T-helper 1 cell treated with Interleukin-12 subunit alpha and Interleukin-12 subunit beta and Interleukin-4 antibody, amounts not matched to agents 30 μg/mL and 1 μg/mL, for 36 hours (primary cell): ENCODE data around the gene ESAM.

Experiments
- H3K27ac Mint-ChIP-seq: one replicate; pipeline ENCODE4 v1.8.0; 2021; ENCODE audit warnings: mild to moderate bottlenecking, mixed read lengths
- H3K27me3 Mint-ChIP-seq: one replicate; pipeline ENCODE4 v1.8.0; 2021; ENCODE audit warnings: low read depth, mixed read lengths
- H3K36me3 Mint-ChIP-seq: one replicate; pipeline ENCODE4 v1.8.0; 2021; ENCODE audit warnings: low read depth, mixed read lengths
- H3K4me1 Mint-ChIP-seq: one replicate; pipeline ENCODE4 v1.8.0; 2021; ENCODE audit warnings: low read depth, mixed read lengths
- H3K4me3 Mint-ChIP-seq: one replicate; pipeline ENCODE4 v1.8.0; 2021; ENCODE audit warnings: mild to moderate bottlenecking, moderate library complexity, mixed read lengths
- H3K9me3 Mint-ChIP-seq: one replicate; pipeline ENCODE4 v1.8.0; 2021; ENCODE audit warnings: mixed read lengths

Gene ESAM

GRCh38 chr11:124762105-124762623 is at the start of gene ESAM:
Gene ESAM (minus strand): TSS chr11:124762290. CDS start chr11:124762154, 136 bp downstream.
- peaks cover 6% of the 10 kb centered on the region for H3K36me3 Mint-ChIP-seq
- peaks cover 11% of the 10 kb centered on the region for H3K4me1 Mint-ChIP-seq
- H3K4me3 Mint-ChIP-seq: peak within 1 kb of the TSS; percentile 95
- H3K27me3 Mint-ChIP-seq: peaks cover 48% of the 10 kb centered on the region
- no peak within 1 kb of the TSS for H3K27ac Mint-ChIP-seq
- no peaks in the 10 kb centered on the region for H3K9me3 Mint-ChIP-seq

- Mint-ChIP-seq H3K36me3 (no peaks in the 10 kb centered on the region), H3K9me3 (no peaks in the 10 kb centered on the region), H3K27me3 (peaks cover 31% of the 10 kb centered on the region), H3K27ac (no peak overlapping the region), H3K4me1 (no peaks in the 10 kb centered on the region), H3K4me3 (no peak overlapping the region)
These were observed 49.5 kb upstream of the ESAM start for GRCh38 chr11:124811399-124812125.

GRCh38 chr11:124807660-124808270 is 45.7 kb upstream of the ESAM start:
- Mint-ChIP-seq H3K27ac (no peak overlapping the region), H3K27me3 (peaks cover 28% of the 10 kb centered on the region), H3K4me1 (no peaks in the 10 kb centered on the region), H3K36me3 (no peaks in the 10 kb centered on the region), H3K4me3 (no peak overlapping the region), H3K9me3 (no peaks in the 10 kb centered on the region)

GRCh38 chr11:124807201-124807600 is 45.1 kb upstream of the ESAM start:
- no peak overlapping the region for H3K27ac Mint-ChIP-seq
- H3K4me1 Mint-ChIP-seq: no peaks in the 10 kb centered on the region
- H3K4me3 Mint-ChIP-seq: no peak overlapping the region
- H3K36me3 Mint-ChIP-seq: no peaks in the 10 kb centered on the region
- no peaks in the 10 kb centered on the region for H3K9me3 Mint-ChIP-seq
- H3K27me3 Mint-ChIP-seq: peaks cover 28% of the 10 kb centered on the region

GRCh38 chr11:124804884-124805283 is 42.8 kb upstream of the ESAM start:
- Mint-ChIP-seq H3K36me3 (no peaks in the 10 kb centered on the region), H3K4me3 (no peak overlapping the region), H3K9me3 (no peaks in the 10 kb centered on the region), H3K27ac (no peak overlapping the region), H3K27me3 (peaks cover 26% of the 10 kb centered on the region), H3K4me1 (peaks cover 10% of the 10 kb centered on the region)

- Mint-ChIP-seq H3K27ac (no peak overlapping the region), H3K4me1 (peaks cover 22% of the 10 kb centered on the region), H3K4me3 (peak overlapping the region; percentile 16), H3K9me3 (no peaks in the 10 kb centered on the region), H3K36me3 (no peaks in the 10 kb centered on the region), H3K27me3 (peaks cover 21% of the 10 kb centered on the region)
These were observed 39.7 kb upstream of the ESAM start for GRCh38 chr11:124801636-124802312.

GRCh38 chr11:124801014-124801413 is 38.9 kb upstream of the ESAM start:
- peak overlapping the region; percentile 86 for H3K27ac Mint-ChIP-seq
- H3K4me1 Mint-ChIP-seq: peaks cover 22% of the 10 kb centered on the region
- no peaks in the 10 kb centered on the region for H3K36me3 Mint-ChIP-seq
- peaks cover 21% of the 10 kb centered on the region for H3K27me3 Mint-ChIP-seq
- H3K9me3 Mint-ChIP-seq: no peaks in the 10 kb centered on the region
- peak overlapping the region; percentile 82 for H3K4me3 Mint-ChIP-seq

- H3K36me3 Mint-ChIP-seq: no peaks in the 10 kb centered on the region
- H3K4me3 Mint-ChIP-seq: peak within 1 kb of the TSS; percentile 94
- peaks cover 22% of the 10 kb centered on the region for H3K4me1 Mint-ChIP-seq
- H3K27me3 Mint-ChIP-seq: peaks cover 21% of the 10 kb centered on the region
- no peaks in the 10 kb centered on the region for H3K9me3 Mint-ChIP-seq
- peak within 1 kb of the TSS; percentile 95 for H3K27ac Mint-ChIP-seq
These were observed 38.3 kb upstream of the ESAM start, which contains the start of gene MSANTD2 for GRCh38 chr11:124800226-124800929. Gene MSANTD2 (minus strand): TSS chr11:124800406. CDS start chr11:124800380, 26 bp downstream.

GRCh38 chr11:124799348-124800225 is 37.5 kb upstream of the ESAM start:
- peak overlapping the region; percentile 95 for H3K27ac Mint-ChIP-seq
- H3K4me1 Mint-ChIP-seq: peaks cover 22% of the 10 kb centered on the region
- H3K27me3 Mint-ChIP-seq: peaks cover 15% of the 10 kb centered on the region
- no peaks in the 10 kb centered on the region for H3K36me3 Mint-ChIP-seq
- H3K9me3 Mint-ChIP-seq: no peaks in the 10 kb centered on the region
- H3K4me3 Mint-ChIP-seq: peak overlapping the region; percentile 94

- H3K27me3 Mint-ChIP-seq: peaks cover 15% of the 10 kb centered on the region
- peak overlapping the region; percentile 94 for H3K4me3 Mint-ChIP-seq
- peaks cover 22% of the 10 kb centered on the region for H3K4me1 Mint-ChIP-seq
- peak overlapping the region; percentile 95 for H3K27ac Mint-ChIP-seq
- no peaks in the 10 kb centered on the region for H3K36me3 Mint-ChIP-seq
- no peaks in the 10 kb centered on the region for H3K9me3 Mint-ChIP-seq
These were observed 36.9 kb upstream of the ESAM start for GRCh38 chr11:124798991-124799347.

- no peak overlapping the region for H3K4me3 Mint-ChIP-seq
- no peaks in the 10 kb centered on the region for H3K36me3 Mint-ChIP-seq
- H3K27me3 Mint-ChIP-seq: no peaks in the 10 kb centered on the region
- H3K4me1 Mint-ChIP-seq: peaks cover 34% of the 10 kb centered on the region
- no peak overlapping the region for H3K27ac Mint-ChIP-seq
- H3K9me3 Mint-ChIP-seq: no peaks in the 10 kb centered on the region
These were observed 34.2 kb upstream of the ESAM start for GRCh38 chr11:124796312-124796711.

GRCh38 chr11:124793466-124794278 is 31.6 kb upstream of the ESAM start:
- H3K36me3 Mint-ChIP-seq: no peaks in the 10 kb centered on the region
- no peak overlapping the region for H3K4me3 Mint-ChIP-seq
- peaks cover 28% of the 10 kb centered on the region for H3K4me1 Mint-ChIP-seq
- H3K9me3 Mint-ChIP-seq: no peaks in the 10 kb centered on the region
- H3K27ac Mint-ChIP-seq: no peak overlapping the region
- H3K27me3 Mint-ChIP-seq: no peaks in the 10 kb centered on the region
